ENCODE results near the gene OR6C76. TPM values are rescaled to one million over a fixed set of nuclear protein-coding genes. Genes with fewer than 3 reads are reported as not detected.

OR6C76 gene
- total RNA-seq (not detected), polyA plus RNA-seq (not detected)
- long read RNA-seq, donor 1: 0 reads
- long read RNA-seq, donor 2: 0 reads
- long read RNA-seq, donor 3: 0 reads

- Histone ChIP-seq H3K27me3 (no peaks in the 10 kb centered on the region), H3K9me3 (no peaks in the 10 kb centered on the region), H3K4me3 (no peak within 1 kb of the TSS), H3K36me3 (no peaks in the 10 kb centered on the region), H3K27ac (no peak within 1 kb of the TSS), H3K4me1 (no peaks in the 10 kb centered on the region)
- WGBS, 4 donors: 80 to 91% (median 87%) methylated on average over 4 of the region's 4 CpGs
- DNase-seq: no peak
- no peak for ATAC-seq
- TF ChIP-seq POLR2A (IDR thresholded peaks at IDR 0.05): no peak
- no peak for TF ChIP-seq CTCF (IDR thresholded peaks at IDR 0.05)
- intact Hi-C loops (cut with DNase I): no loop called here
Observed at GRCh38 chr12:55425954-55426353, at the start of gene OR6C76. OR6C76 (plus strand) TSS chr12:55426254; CDS start chr12:55426254, 0 bp downstream.

- Histone ChIP-seq H3K4me1 (no peaks in the 10 kb centered on the region), H3K27me3 (peaks cover 0 to 2% (median 0%) of the 10 kb centered on the region in 9 donors), H3K9me3 (no peaks in the 10 kb centered on the region), H3K4me3 (no peak overlapping the region), H3K27ac (no peak overlapping the region), H3K36me3 (no peaks in the 10 kb centered on the region)
- TF ChIP-seq POLR2A (IDR thresholded peaks at IDR 0.05) (no peak), CTCF (IDR thresholded peaks at IDR 0.05) (no peak)
- ATAC-seq (no peak), DNase-seq (no peak)
- intact Hi-C loops (cut with DNase I): no loop called here
Observed at GRCh38 chr12:55385891-55386290, 40.2 kb upstream of the OR6C76 start.

GRCh38 chr12:55392032-55392795 is 33.8 kb upstream of the OR6C76 start:
- 79 to 90% (median 87%) methylated on average over 9 to 23 of the region's 23 CpGs for WGBS, 4 donors
- H3K9me3 ChIP-seq: no peaks in the 10 kb centered on the region
- H3K4me3 ChIP-seq: no peak overlapping the region
- no peak overlapping the region for H3K27ac ChIP-seq
- H3K27me3 ChIP-seq: peaks cover 0 to 6% (median 0%) of the 10 kb centered on the region in 9 donors
- intact Hi-C loops (cut with DNase I): no loop called here
- TF ChIP-seq CTCF (IDR thresholded peaks at IDR 0.05) (no peak), POLR2A (IDR thresholded peaks at IDR 0.05) (no peak)
- ATAC-seq: no peak
- DNase-seq: no peak
- H3K36me3 ChIP-seq: no peaks in the 10 kb centered on the region
- no peaks in the 10 kb centered on the region for H3K4me1 ChIP-seq

- H3K4me3 ChIP-seq: no peak overlapping the region
- 76 to 84% (median 80%) methylated on average over 1 of the region's 1 CpG for WGBS, 4 donors
- DNase-seq (no peak), ATAC-seq (no peak)
- no peaks in the 10 kb centered on the region for H3K9me3 ChIP-seq
- peaks cover 0 to 6% (median 0%) of the 10 kb centered on the region in 9 donors for H3K27me3 ChIP-seq
- intact Hi-C loops (cut with DNase I): no loop called here
- H3K36me3 ChIP-seq: no peaks in the 10 kb centered on the region
- no peak overlapping the region for H3K27ac ChIP-seq
- no peak for TF ChIP-seq CTCF (IDR thresholded peaks at IDR 0.05)
- no peaks in the 10 kb centered on the region for H3K4me1 ChIP-seq
Observed at GRCh38 chr12:55396326-55396725, 29.7 kb upstream of the OR6C76 start.

Data from heart left ventricle (tissue), 16 donors.